Measurements from ENCODE around the gene EMILIN1.

EMILIN1 gene

DNA sequence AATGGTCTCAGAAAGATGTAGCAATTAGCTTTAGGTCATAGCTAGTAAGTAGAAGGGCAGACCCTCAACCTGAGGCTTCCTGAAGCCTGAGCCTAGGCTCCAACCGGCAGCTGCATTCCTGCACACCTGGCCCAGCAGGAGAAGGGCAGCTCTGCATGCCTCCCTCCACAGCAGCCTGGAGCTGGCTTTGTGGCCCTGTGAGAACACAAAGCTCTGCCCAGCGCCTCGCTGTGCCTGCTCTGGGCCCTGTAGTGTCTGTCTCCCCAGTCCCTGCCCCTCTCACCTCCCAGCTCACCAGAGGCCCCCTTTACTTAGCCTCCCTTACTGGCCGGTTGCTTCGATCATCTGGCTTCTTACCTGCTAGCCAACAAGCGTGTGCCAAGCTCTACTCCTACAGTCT, 39.0 kb upstream of the EMILIN1 start:
- in situ Hi-C loops (cut with MboI; ENCODE audit: low pct_unique_long_range_greater_than_20kb, low sequenced_read_pairs, unreplicated experiment), result no loop called here
- TF ChIP-seq, protein P1, sequence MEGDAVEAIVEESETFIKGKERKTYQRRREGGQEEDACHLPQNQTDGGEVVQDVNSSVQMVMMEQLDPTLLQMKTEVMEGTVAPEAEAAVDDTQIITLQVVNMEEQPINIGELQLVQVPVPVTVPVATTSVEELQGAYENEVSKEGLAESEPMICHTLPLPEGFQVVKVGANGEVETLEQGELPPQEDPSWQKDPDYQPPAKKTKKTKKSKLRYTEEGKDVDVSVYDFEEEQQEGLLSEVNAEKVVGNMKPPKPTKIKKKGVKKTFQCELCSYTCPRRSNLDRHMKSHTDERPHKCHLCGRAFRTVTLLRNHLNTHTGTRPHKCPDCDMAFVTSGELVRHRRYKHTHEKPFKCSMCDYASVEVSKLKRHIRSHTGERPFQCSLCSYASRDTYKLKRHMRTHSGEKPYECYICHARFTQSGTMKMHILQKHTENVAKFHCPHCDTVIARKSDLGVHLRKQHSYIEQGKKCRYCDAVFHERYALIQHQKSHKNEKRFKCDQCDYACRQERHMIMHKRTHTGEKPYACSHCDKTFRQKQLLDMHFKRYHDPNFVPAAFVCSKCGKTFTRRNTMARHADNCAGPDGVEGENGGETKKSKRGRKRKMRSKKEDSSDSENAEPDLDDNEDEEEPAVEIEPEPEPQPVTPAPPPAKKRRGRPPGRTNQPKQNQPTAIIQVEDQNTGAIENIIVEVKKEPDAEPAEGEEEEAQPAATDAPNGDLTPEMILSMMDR (IDR thresholded peaks at IDR 0.05; ENCODE audit: extremely low read depth, insufficient read depth, missing control alignments), result no peak

DNA sequence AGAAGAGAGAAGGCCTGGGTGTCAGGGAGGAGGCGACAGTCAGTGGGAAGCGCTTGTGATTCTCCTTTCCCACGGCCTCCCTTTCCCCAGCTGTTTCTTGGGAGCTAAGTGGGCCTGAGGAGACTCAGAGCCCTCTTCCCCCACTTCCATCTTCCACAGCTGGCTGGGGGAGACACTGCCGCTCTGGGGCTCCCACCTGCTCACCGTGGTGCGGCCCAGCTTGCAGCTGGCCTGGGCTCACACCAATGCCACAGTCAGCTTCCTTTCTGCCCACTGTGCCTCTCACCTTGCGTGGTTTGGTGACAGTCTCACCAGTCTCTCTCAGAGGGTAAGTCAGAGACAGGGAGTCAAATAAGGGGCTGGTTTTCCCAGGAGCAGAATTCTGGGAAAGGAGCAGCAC, 38.5 kb upstream of the EMILIN1 start:
- in situ Hi-C loops (cut with MboI; ENCODE audit: low pct_unique_long_range_greater_than_20kb, low sequenced_read_pairs, unreplicated experiment), result no loop called here

More for the DNA sequence above, 39.0 kb upstream of the EMILIN1 start:
- no peak for DNase-seq (ENCODE audit: low spot score)

DNA sequence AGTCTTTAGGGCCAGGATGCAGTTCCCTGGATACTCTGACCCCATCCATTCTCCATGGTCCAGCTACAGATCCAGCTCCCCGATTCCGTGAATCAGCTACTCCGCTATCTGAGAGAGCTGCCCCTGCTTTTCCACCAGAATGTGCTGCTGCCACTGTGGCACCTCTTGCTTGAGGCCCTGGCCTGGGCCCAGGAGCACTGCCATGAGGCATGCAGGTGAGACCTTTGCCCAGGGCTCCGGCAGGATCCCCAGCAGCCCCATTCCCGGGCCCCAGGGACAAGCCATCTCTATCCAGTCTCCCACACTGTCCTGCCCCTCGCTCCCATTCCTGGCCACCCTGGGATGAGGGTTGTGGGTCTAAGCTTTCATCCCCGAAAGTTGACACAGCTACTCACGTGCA, 38.1 kb upstream of the EMILIN1 start:
- TF ChIP-seq, protein P1 (IDR thresholded peaks at IDR 0.05; ENCODE audit: extremely low read depth, insufficient read depth, missing control alignments), result no peak
- in situ Hi-C loops (cut with MboI; ENCODE audit: low pct_unique_long_range_greater_than_20kb, low sequenced_read_pairs, unreplicated experiment), result no loop called here
- DNase-seq (ENCODE audit: low spot score), result no peak

More for the DNA sequence above, 38.5 kb upstream of the EMILIN1 start:
- no peak for DNase-seq (ENCODE audit: low spot score)
- TF ChIP-seq, protein P1 (IDR thresholded peaks at IDR 0.05; ENCODE audit: extremely low read depth, insufficient read depth, missing control alignments), result no peak

DNA sequence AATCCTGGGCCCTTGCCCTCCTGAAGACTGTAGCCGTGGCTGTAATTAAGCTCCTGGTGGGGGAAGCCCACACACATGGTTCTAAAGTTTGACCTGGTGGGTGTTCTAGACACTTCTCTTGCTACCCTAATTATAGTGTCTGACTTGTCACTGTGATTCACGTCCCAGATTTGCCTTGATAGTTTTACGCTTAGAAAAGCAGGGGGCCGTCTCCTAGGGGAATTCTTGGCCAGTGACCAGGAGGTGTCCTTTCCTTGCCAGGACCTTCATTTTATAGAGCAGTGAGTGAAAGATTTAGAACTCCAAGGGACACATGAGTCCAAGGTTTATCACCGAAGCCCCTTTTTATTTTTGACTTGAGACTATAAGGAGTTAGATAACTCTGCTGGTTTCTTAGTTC, 36.7 kb upstream of the EMILIN1 start:
- in situ Hi-C loops (cut with MboI; ENCODE audit: low pct_unique_long_range_greater_than_20kb, low sequenced_read_pairs, unreplicated experiment), result no loop called here
- TF ChIP-seq, protein P1 (IDR thresholded peaks at IDR 0.05; ENCODE audit: extremely low read depth, insufficient read depth, missing control alignments), result no peak
- peak; percentile 54 for DNase-seq (ENCODE audit: low spot score)

DNA sequence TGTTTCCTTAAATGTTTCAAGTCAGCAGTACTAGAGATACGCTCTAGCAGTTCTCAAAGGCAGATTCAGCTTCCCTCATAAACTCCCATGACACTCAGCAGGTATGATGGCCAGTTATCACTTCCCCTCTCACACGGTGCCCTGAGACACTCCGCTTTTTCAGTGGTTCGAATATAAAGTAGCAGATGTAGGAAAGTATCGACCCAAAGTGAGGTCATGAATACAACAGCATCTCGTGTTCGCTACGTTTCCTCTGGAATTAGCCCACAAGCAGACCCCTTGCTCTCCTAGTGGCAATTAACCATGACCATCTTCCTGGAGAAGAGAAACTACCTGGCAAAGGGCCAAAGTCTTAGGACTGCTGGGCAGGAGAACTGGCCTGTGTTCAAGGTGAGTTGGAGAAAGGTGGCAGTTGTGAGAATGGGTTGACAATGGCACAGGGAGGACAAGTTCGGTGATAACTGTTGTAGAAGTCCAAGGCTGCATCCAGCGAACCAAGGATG, 36.2 kb upstream of the EMILIN1 start:
- in situ Hi-C loops (cut with MboI; ENCODE audit: low pct_unique_long_range_greater_than_20kb, low sequenced_read_pairs, unreplicated experiment), result no loop called here
- TF ChIP-seq, protein P1 (IDR thresholded peaks at IDR 0.05; ENCODE audit: extremely low read depth, insufficient read depth, missing control alignments), result no peak
- peak; percentile 74 for DNase-seq (ENCODE audit: low spot score)

DNA sequence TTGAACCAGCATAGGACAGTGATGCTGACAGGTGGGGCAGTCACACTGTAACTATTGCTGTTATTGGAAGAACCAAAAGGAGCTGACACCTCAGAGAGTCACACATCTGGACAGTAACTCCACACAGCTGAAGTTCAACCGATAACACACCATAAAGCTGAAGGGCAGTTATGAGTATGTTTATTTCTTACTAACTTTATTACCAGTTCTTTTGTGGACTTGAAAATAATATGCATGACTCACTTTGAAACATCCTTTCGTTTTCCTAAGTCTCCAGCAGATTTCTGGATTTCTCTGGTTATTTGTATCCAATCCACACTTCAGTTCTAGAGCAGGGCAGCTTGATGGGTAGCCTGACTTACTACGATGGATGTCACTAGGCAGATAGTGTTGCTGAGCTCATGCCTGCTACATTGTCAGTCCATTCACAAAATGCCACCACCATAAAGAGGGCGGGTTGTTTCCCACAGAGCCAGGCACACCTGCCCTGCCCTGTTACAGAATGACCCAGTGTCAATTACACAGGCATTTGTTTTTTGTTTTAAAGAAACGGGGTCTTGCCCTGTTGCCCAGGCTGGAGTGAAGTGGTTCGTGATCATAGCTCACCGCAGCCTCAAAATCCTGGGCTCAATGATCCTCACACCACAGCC, 35.3 kb upstream of the EMILIN1 start:
- TF ChIP-seq, protein P1 (IDR thresholded peaks at IDR 0.05; ENCODE audit: extremely low read depth, insufficient read depth, missing control alignments), result no peak
- in situ Hi-C loops (cut with MboI; ENCODE audit: low pct_unique_long_range_greater_than_20kb, low sequenced_read_pairs, unreplicated experiment), result no loop called here
- no peak for DNase-seq (ENCODE audit: low spot score)
